Measurements from ENCODE around the gene NKX1-1. TPM values are rescaled to one million over a fixed set of nuclear protein-coding genes. Genes with fewer than 3 reads are reported as not detected.
"Not testable (repeated sequence)": the region's sequence is repeated elsewhere in the genome, so short reads cannot be mapped to it uniquely, and the experiment has no call there.

NKX1-1 gene
- total RNA-seq, 1 experiment from 2014 or later, result not detected

- Histone ChIP-seq H3K79me2 (ENCODE audit: low read length) (no peaks in the 10 kb centered on the region), H4K20me1 (ENCODE audit: insufficient read depth, low read depth, low read length) (no peaks in the 10 kb centered on the region), H3K4me1 (ENCODE audit: low read length) (no peaks in the 10 kb centered on the region), H3K9me2 (replicated peaks; ENCODE audit: insufficient read depth, low read length) (no peaks in the 10 kb centered on the region), H3K27me3 (ENCODE audit: low read length) (no peaks in the 10 kb centered on the region), H3K36me3 (ENCODE audit: insufficient read depth, low read length) (peaks cover 7% of the 10 kb centered on the region), H3K4me3 (ENCODE audit: low read length) (no peak overlapping the region), H3K4me2 (ENCODE audit: low read depth, low read length, poor library complexity, severe bottlenecking) (no peak overlapping the region), H3K27ac (ENCODE audit: low read length) (no peak overlapping the region), H3K9me3 (ENCODE audit: low read length) (peaks cover 31% of the 10 kb centered on the region; the same call in 1 of the 2 replicates), H2AFZ (ENCODE audit: low read length) (no peak overlapping the region), H3K9ac (ENCODE audit: low read length) (no peak overlapping the region)
- no peak for DNase-seq
These were observed 7.3 kb downstream of the NKX1-1 start for GRCh38 chr4:1398681-1399507.

- no peaks in the 10 kb centered on the region for H3K79me2 ChIP-seq (ENCODE audit: low read length)
- H3K9me3 ChIP-seq (ENCODE audit: low read length), result peaks cover 44% of the 10 kb centered on the region
- H3K9me2 ChIP-seq (replicated peaks; ENCODE audit: insufficient read depth, low read length), result no peaks in the 10 kb centered on the region
- H3K4me2 ChIP-seq (ENCODE audit: low read depth, low read length, poor library complexity, severe bottlenecking), result no peak overlapping the region
- no peaks in the 10 kb centered on the region for H3K27me3 ChIP-seq (ENCODE audit: low read length)
- H2AFZ ChIP-seq (ENCODE audit: low read length), result no peak overlapping the region
- H4K20me1 ChIP-seq (ENCODE audit: insufficient read depth, low read depth, low read length), result no peaks in the 10 kb centered on the region
- no peak overlapping the region for H3K9ac ChIP-seq (ENCODE audit: low read length)
- H3K36me3 ChIP-seq (ENCODE audit: insufficient read depth, low read length), result peaks cover 27% of the 10 kb centered on the region
- no peak overlapping the region for H3K4me3 ChIP-seq (ENCODE audit: low read length)
- no peaks in the 10 kb centered on the region for H3K4me1 ChIP-seq (ENCODE audit: low read length)
- DNase-seq, result no peak
- H3K27ac ChIP-seq (ENCODE audit: low read length), result no peak overlapping the region
These were observed 9.3 kb downstream of the NKX1-1 start for GRCh38 chr4:1396806-1397455.

GRCh38 chr4:1395941-1396805 is 10.1 kb downstream of the NKX1-1 start:
- H3K9ac ChIP-seq (ENCODE audit: low read length), result no peak overlapping the region
- no peaks in the 10 kb centered on the region for H3K9me2 ChIP-seq (replicated peaks; ENCODE audit: insufficient read depth, low read length)
- no peaks in the 10 kb centered on the region for H3K4me1 ChIP-seq (ENCODE audit: low read length)
- H3K4me3 ChIP-seq (ENCODE audit: low read length), result no peak overlapping the region
- H3K36me3 ChIP-seq (ENCODE audit: insufficient read depth, low read length), result peaks cover 34% of the 10 kb centered on the region
- no peak overlapping the region for H3K27ac ChIP-seq (ENCODE audit: low read length)
- no peaks in the 10 kb centered on the region for H3K79me2 ChIP-seq (ENCODE audit: low read length)
- no peaks in the 10 kb centered on the region for H3K27me3 ChIP-seq (ENCODE audit: low read length)
- no peak for DNase-seq
- no peak overlapping the region for H2AFZ ChIP-seq (ENCODE audit: low read length)
- no peak overlapping the region for H3K4me2 ChIP-seq (ENCODE audit: low read depth, low read length, poor library complexity, severe bottlenecking)
- no peaks in the 10 kb centered on the region for H4K20me1 ChIP-seq (ENCODE audit: insufficient read depth, low read depth, low read length)
- peaks cover 48% of the 10 kb centered on the region for H3K9me3 ChIP-seq (ENCODE audit: low read length)

- peaks cover 54% of the 10 kb centered on the region for H3K9me3 ChIP-seq (ENCODE audit: low read length)
- H3K4me1 ChIP-seq (ENCODE audit: low read length); H4K20me1 ChIP-seq (ENCODE audit: insufficient read depth, low read depth, low read length); H3K4me3 ChIP-seq (ENCODE audit: low read length); H3K9me2 ChIP-seq (replicated peaks; ENCODE audit: insufficient read depth, low read length); H3K79me2 ChIP-seq (ENCODE audit: low read length); H2AFZ ChIP-seq (ENCODE audit: low read length); H3K4me2 ChIP-seq (ENCODE audit: low read depth, low read length, poor library complexity, severe bottlenecking); H3K9ac ChIP-seq (ENCODE audit: low read length); H3K27me3 ChIP-seq (ENCODE audit: low read length); DNase-seq; H3K27ac ChIP-seq (ENCODE audit: low read length): not testable (repeated sequence)
- H3K36me3 ChIP-seq (ENCODE audit: insufficient read depth, low read length), result peaks cover 39% of the 10 kb centered on the region
These were observed 10.8 kb downstream of the NKX1-1 start for GRCh38 chr4:1395389-1395820.

GRCh38 chr4:1394554-1395388 is 11.5 kb downstream of the NKX1-1 start:
- not testable (repeated sequence) for H3K4me2 ChIP-seq (ENCODE audit: low read depth, low read length, poor library complexity, severe bottlenecking); H3K27me3 ChIP-seq (ENCODE audit: low read length); H3K9me2 ChIP-seq (replicated peaks; ENCODE audit: insufficient read depth, low read length); H3K4me3 ChIP-seq (ENCODE audit: low read length); H3K79me2 ChIP-seq (ENCODE audit: low read length); H4K20me1 ChIP-seq (ENCODE audit: insufficient read depth, low read depth, low read length); H3K4me1 ChIP-seq (ENCODE audit: low read length); H3K27ac ChIP-seq (ENCODE audit: low read length); H3K9ac ChIP-seq (ENCODE audit: low read length); DNase-seq; H2AFZ ChIP-seq (ENCODE audit: low read length)
- peaks cover 43% of the 10 kb centered on the region for H3K36me3 ChIP-seq (ENCODE audit: insufficient read depth, low read length)
- H3K9me3 ChIP-seq (ENCODE audit: low read length), result peaks cover 55% of the 10 kb centered on the region

- Histone ChIP-seq H3K9ac (ENCODE audit: low read length) (no peak overlapping the region), H3K9me3 (ENCODE audit: low read length) (peaks cover 49% of the 10 kb centered on the region), H3K36me3 (ENCODE audit: insufficient read depth, low read length) (peaks cover 51% of the 10 kb centered on the region), H3K27ac (ENCODE audit: low read length) (no peak overlapping the region), H3K79me2 (ENCODE audit: low read length) (no peaks in the 10 kb centered on the region), H4K20me1 (ENCODE audit: insufficient read depth, low read depth, low read length) (no peaks in the 10 kb centered on the region), H3K27me3 (ENCODE audit: low read length) (no peaks in the 10 kb centered on the region), H2AFZ (ENCODE audit: low read length) (no peak overlapping the region), H3K4me2 (ENCODE audit: low read depth, low read length, poor library complexity, severe bottlenecking) (no peak overlapping the region), H3K4me1 (ENCODE audit: low read length) (no peaks in the 10 kb centered on the region), H3K9me2 (replicated peaks; ENCODE audit: insufficient read depth, low read length) (no peaks in the 10 kb centered on the region), H3K4me3 (ENCODE audit: low read length) (no peak overlapping the region)
- DNase-seq, result no peak
These were observed 12.4 kb downstream of the NKX1-1 start for GRCh38 chr4:1393866-1394265.

- H3K4me1 ChIP-seq (ENCODE audit: low read length); H3K79me2 ChIP-seq (ENCODE audit: low read length); H3K9ac ChIP-seq (ENCODE audit: low read length); H3K9me2 ChIP-seq (replicated peaks; ENCODE audit: insufficient read depth, low read length); H3K4me3 ChIP-seq (ENCODE audit: low read length); H3K4me2 ChIP-seq (ENCODE audit: low read depth, low read length, poor library complexity, severe bottlenecking); DNase-seq; H4K20me1 ChIP-seq (ENCODE audit: insufficient read depth, low read depth, low read length); H2AFZ ChIP-seq (ENCODE audit: low read length); H3K27me3 ChIP-seq (ENCODE audit: low read length); H3K27ac ChIP-seq (ENCODE audit: low read length): not testable (repeated sequence)
- peaks cover 50% of the 10 kb centered on the region for H3K9me3 ChIP-seq (ENCODE audit: low read length)
- H3K36me3 ChIP-seq (ENCODE audit: insufficient read depth, low read length), result peaks cover 56% of the 10 kb centered on the region
These were observed 12.9 kb downstream of the NKX1-1 start for GRCh38 chr4:1393363-1393762.
